Middle frontal gyrus (tissue), 1 donor: ENCODE data around the gene PCSK1.
"Not testable (repeated sequence)": the region's sequence is repeated elsewhere in the genome, so short reads cannot be mapped to it uniquely, and the experiment has no call there.

ENCODE experiments used
- DNase-seq: peaks from one replicate; pipeline ENCODE4 v3.0.0-alpha.2; 2015; ENCODE audit warnings: low spot score; ENCODE audit errors: extremely low spot score

The PCSK1 gene

GRCh38 chr5:96427824-96428223 lies 5.2 kb downstream of the PCSK1 start:
- no peak for DNase-seq

- DNase-seq, result no peak
These were observed 6.2 kb downstream of the PCSK1 start for GRCh38 chr5:96426831-96427230.

GRCh38 chr5:96425443-96425842 lies 7.6 kb downstream of the PCSK1 start:
- DNase-seq, result no peak

- no peak for DNase-seq
These were observed 17.2 kb downstream of the PCSK1 start for GRCh38 chr5:96415897-96416296.

- DNase-seq, result no peak
These were observed 20.1 kb downstream of the PCSK1 start for GRCh38 chr5:96412868-96413449.

- no peak for DNase-seq
These were observed 23.0 kb downstream of the PCSK1 start for GRCh38 chr5:96410013-96410412.

- DNase-seq, result peak; percentile 59
These were observed 24.1 kb downstream of the PCSK1 start for GRCh38 chr5:96408841-96409538.

GRCh38 chr5:96408210-96408777 lies 24.8 kb downstream of the PCSK1 start:
- DNase-seq, result peak; percentile 24

- DNase-seq, result no peak
These were observed 25.6 kb downstream of the PCSK1 start for GRCh38 chr5:96407436-96407835.

GRCh38 chr5:96404191-96404867 lies 28.7 kb downstream of the PCSK1 start:
- no peak for DNase-seq

GRCh38 chr5:96402500-96402899 lies 30.5 kb downstream of the PCSK1 start:
- DNase-seq, result no peak

GRCh38 chr5:96396878-96397277 lies 36.2 kb downstream of the PCSK1 start:
- no peak for DNase-seq

GRCh38 chr5:96395295-96395694 lies 37.8 kb downstream of the PCSK1 start:
- not testable (repeated sequence) for DNase-seq

- no peak for DNase-seq
These were observed 41.1 kb downstream of the PCSK1 start for GRCh38 chr5:96391921-96392320.

- no peak for DNase-seq
These were observed 44.9 kb downstream of the PCSK1 start for GRCh38 chr5:96388176-96388575.

GRCh38 chr5:96387616-96388015 lies 45.4 kb downstream of the PCSK1 start:
- DNase-seq, result no peak

- DNase-seq, result no peak
These were observed 47.5 kb downstream of the PCSK1 start for GRCh38 chr5:96385538-96385937.

GRCh38 chr5:96384353-96384752 lies 48.7 kb downstream of the PCSK1 start:
- no peak for DNase-seq

GRCh38 chr5:96381526-96381925 lies 51.5 kb downstream of the PCSK1 start:
- DNase-seq, result no peak

- DNase-seq, result no peak
These were observed 53.2 kb downstream of the PCSK1 start for GRCh38 chr5:96379896-96380295.

- DNase-seq, result no peak
These were observed 55.5 kb downstream of the PCSK1 start for GRCh38 chr5:96377597-96377996.

- DNase-seq, result no peak
These were observed 55.9 kb downstream of the PCSK1 start for GRCh38 chr5:96377167-96377566.
